Right cardiac atrium (tissue), 5 donors: ENCODE data around the gene TBC1D4. TPM values are rescaled to one million over a fixed set of nuclear protein-coding genes. Genes with fewer than 3 reads are reported as not detected.
"Not testable (repeated sequence)": the region's sequence is repeated elsewhere in the genome, so short reads cannot be mapped to it uniquely, and the experiment has no call there.

Source experiments
- ATAC-seq, 2 donors: fragments of 200-7000 bp; cut with Tn5 transposase; one replicate each; pipeline versions ENCODE4 v1.8.0 to v1.9.1; 2020; ENCODE audit warnings: moderate library complexity in 2 of 2, mild to moderate bottlenecking in 1 of 2
- DNase-seq, 3 donors: peaks; one replicate each; pipeline ENCODE4 v3.0.0-alpha.2; 2020
- H3K27ac ChIP-seq: one replicate; pipeline ENCODE4 v1.5.1; 2013; ENCODE audit warnings: mild to moderate bottlenecking, low read length, control low read depth, moderate library complexity
- H3K27me3 ChIP-seq: one replicate; pipeline ENCODE4 v1.6.1; 2013; ENCODE audit not compliant: control insufficient read depth, insufficient read depth
- H3K4me1 ChIP-seq: one replicate; pipeline ENCODE4 v1.6.1; 2013; ENCODE audit warnings: low read length; ENCODE audit not compliant: control insufficient read depth, insufficient read depth
- H3K4me3 ChIP-seq: one replicate; pipeline ENCODE4 v1.5.1; 2013; ENCODE audit warnings: low read length, control low read depth
- H3K9me3 ChIP-seq: one replicate; pipeline ENCODE4 v1.6.1; 2013; ENCODE audit warnings: low read length; ENCODE audit not compliant: control insufficient read depth
- WGBS: extraction: QIAGEN DNeasy Blood & Tissue Kit; methylation state at CpG from one replicate; pipeline ENCODE4 v1.1.7; 2013; 5-methylcytosine and 5-hydroxymethylcytosine counted together
- intact Hi-C, 4 donors: fragments of 100-400 bp; cut with DNase I; formaldehyde crosslinking; loops; one replicate each; pipeline versions ENCODE4 v1.11.0 to v1.14.0; 2022 to 2023
- polyA plus RNA-seq: library from polyadenylated mRNA; stranded (reverse); fragments of 200-250 nt; gene quantifications from one replicate; pipeline ENCODE4 v1.2.3, GENCODE V29; 2013
- total RNA-seq, 4 donors: library from RNA; stranded (reverse); fragmentation: NEBNext Ultra II Directional; extraction: Animal tissue kit (Norgen Biotek cat#: 25700); gene quantifications; one replicate each; pipeline ENCODE4 v1.2.1, GENCODE V29; 2021
- donor health status: healthy with polysubstance abuse.
- donor health status: DM: no; HTN: yes; CAD: no.
- donor health status: DM: no; HTN: no; CAD: no.
- donor health status: DM: no; HTN: yes; CAD: no; lungs with severe emphysema.
- donor health status: DM: yes; HTN: yes; CAD: no.

The TBC1D4 gene
- total and polyA plus RNA-seq, 5 donors: 28.3 to 69.4 (median 62.8) TPM

DNA sequence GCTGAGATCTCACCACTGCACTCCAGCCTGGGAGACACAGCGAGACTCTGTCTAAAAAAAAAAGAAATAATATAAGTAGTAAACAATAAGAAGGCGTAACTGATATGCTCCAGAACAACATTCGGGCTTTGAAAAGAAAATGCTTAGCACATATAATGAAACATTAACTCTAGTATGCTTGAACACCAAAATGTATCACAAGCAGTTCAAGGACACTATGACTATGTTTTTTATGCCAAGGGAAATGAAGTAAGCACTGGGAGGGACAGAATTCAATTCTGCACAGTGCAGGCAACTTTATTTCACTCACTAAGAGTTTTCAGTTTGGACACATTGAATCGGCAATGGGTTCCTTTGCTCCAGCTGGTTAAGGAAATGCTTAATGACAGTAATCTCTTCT, 178.7 kb downstream of the TBC1D4 start:
- peaks cover 2% of the 10 kb centered on the region for H3K4me1 ChIP-seq
- H3K9me3 ChIP-seq: no peaks in the 10 kb centered on the region
- H3K4me3 ChIP-seq: no peak overlapping the region
- ATAC-seq (no peak), DNase-seq (no peak)
- 89% methylated on average over 4 of the region's 4 CpGs for WGBS
- H3K27me3 ChIP-seq: no peaks in the 10 kb centered on the region
- intact Hi-C loops: no loop called here
- no peak overlapping the region for H3K27ac ChIP-seq

- ATAC-seq: no peak
- WGBS: 83% methylated on average over 10 of the region's 10 CpGs
- DNase-seq: no peak
- Histone ChIP-seq H3K4me3 (no peak overlapping the region), H3K4me1 (peaks cover 2% of the 10 kb centered on the region), H3K9me3 (no peaks in the 10 kb centered on the region), H3K27ac (no peak overlapping the region), H3K27me3 (no peaks in the 10 kb centered on the region)
- intact Hi-C loops: no loop called here
Measured at GRCh38 chr13:75302071-75302698, 179.8 kb downstream of the TBC1D4 start.

DNA sequence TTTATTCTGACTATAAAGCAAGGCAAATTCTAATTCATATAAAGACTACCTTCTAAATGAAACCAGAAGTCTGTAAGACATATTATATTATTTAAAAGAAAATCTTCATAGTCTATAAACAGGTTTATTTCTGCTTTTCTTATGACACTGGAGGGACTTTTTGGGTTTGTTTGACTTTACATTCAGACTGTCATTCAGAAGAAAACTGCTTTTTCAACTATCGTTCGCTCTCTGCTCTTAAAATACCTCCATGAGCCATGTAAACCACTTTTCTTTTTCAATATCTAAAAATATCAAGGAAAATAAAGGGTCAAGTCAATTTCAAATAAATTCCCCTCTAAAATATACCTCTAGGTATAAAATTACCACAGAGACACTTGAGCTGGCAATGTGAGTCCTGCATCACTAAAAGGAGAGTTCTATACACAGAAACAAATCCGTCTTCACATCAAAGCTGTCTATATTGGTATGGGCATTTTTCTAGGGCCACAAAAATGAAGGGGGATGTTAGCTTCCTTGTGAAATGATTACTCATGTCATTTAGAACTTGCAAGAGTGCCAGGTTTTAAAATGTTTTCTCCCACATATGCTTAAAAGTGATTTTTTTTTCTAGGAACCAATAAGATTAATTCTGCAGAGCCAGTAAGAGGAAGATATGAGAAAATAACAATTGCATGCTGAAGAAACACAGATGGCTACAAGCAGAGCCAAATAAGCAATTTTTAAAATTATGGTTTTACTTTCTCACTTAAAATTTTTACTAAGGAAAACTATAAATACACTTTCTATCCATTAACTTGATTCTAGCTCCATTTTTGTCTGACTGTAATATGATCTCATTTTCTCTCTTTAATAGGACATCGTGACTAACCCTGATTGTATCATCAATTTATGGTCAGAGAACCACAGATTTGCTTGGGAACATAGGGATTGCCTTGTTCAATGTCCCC, 181.8 kb downstream of the TBC1D4 start:
- ATAC-seq (no peak), DNase-seq (no peak)
- peaks cover 2% of the 10 kb centered on the region for H3K4me1 ChIP-seq
- 75% methylated on average over 4 of the region's 4 CpGs for WGBS
- intact Hi-C loops: no loop called here
- H3K27me3 ChIP-seq: no peaks in the 10 kb centered on the region
- H3K4me3 ChIP-seq: no peak overlapping the region
- no peak overlapping the region for H3K27ac ChIP-seq
- H3K9me3 ChIP-seq: no peaks in the 10 kb centered on the region

- H3K27ac ChIP-seq: no peak overlapping the region
Measured at GRCh38 chr13:75299246-75299645, 182.7 kb downstream of the TBC1D4 start.

DNA sequence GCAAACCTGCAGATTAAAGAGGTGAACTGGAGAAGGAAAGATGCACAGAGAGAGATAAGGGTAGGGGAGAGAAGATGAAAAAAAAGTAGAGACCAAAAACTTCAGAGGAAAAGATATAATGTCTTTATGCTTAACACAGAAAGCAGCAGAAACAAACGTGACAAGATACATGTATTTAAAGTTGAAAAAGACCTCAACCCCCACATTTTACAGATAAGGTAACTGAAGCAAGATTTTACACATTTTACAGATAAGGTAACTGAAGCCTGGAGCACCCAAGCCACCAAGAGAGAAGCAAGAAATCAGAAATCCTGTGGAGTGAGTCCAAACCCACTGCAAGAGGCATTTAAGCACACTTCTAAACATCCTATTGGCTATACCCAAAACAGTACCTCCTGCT, 185.3 kb downstream of the TBC1D4 start:
- Histone ChIP-seq H3K27me3 (no peaks in the 10 kb centered on the region), H3K4me1 (no peaks in the 10 kb centered on the region), H3K4me3 (no peak overlapping the region), H3K9me3 (no peaks in the 10 kb centered on the region), H3K27ac (no peak overlapping the region)
- no peak for ATAC-seq
- intact Hi-C loops: no loop called here
- 65% methylated on average over 1 of the region's 1 CpG for WGBS
- no peak for DNase-seq

More at GRCh38 chr13:75299246-75299645, 182.7 kb downstream of the TBC1D4 start:
- DNase-seq: no peak
- H3K9me3 ChIP-seq: no peaks in the 10 kb centered on the region
- no peaks in the 10 kb centered on the region for H3K4me1 ChIP-seq
- intact Hi-C loops: no loop called here
- WGBS: 71% methylated on average over 5 of the region's 5 CpGs
- no peaks in the 10 kb centered on the region for H3K27me3 ChIP-seq
- ATAC-seq: no peak
- H3K4me3 ChIP-seq: no peak overlapping the region

DNA sequence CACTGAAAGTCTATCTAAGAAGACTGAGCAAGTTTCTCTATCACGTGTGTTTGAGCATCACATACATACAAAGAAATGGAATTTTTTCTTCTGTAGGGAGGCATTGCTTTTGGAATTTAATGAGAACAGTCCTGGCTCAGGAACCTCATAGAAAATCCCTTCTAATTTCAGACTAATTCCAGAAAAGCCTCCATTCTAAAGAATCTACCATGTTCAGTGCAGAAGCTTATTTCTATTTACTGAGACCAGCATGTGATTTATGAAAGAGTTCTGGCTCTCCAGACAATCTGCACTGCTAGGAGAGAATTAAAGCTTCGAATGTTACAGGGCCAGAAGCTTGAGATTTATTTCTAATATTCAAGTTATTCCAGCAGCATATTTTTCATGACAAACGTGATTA, 186.8 kb downstream of the TBC1D4 start:
- Histone ChIP-seq H3K4me3 (no peak overlapping the region), H3K27me3 (no peaks in the 10 kb centered on the region), H3K4me1 (no peaks in the 10 kb centered on the region), H3K9me3 (no peaks in the 10 kb centered on the region), H3K27ac (no peak overlapping the region)
- intact Hi-C loops: no loop called here
- DNase-seq (no peak), ATAC-seq (no peak)
- WGBS: 82% methylated on average over 3 of the region's 3 CpGs

GRCh38 chr13:75294110-75294509, 187.9 kb downstream of the TBC1D4 start:
- Histone ChIP-seq H3K4me3 (no peak overlapping the region), H3K27me3 (no peaks in the 10 kb centered on the region), H3K9me3 (no peaks in the 10 kb centered on the region), H3K27ac (no peak overlapping the region), H3K4me1 (no peaks in the 10 kb centered on the region)
- intact Hi-C loops: no loop called here
- no peak for ATAC-seq
- DNase-seq: no peak

GRCh38 chr13:75285310-75285709, 196.7 kb downstream of the TBC1D4 start:
- 88% methylated on average over 1 of the region's 1 CpG for WGBS
- no peaks in the 10 kb centered on the region for H3K9me3 ChIP-seq
- no peak overlapping the region for H3K4me3 ChIP-seq
- ATAC-seq (peak in 1 of 2 donors; percentile 36), DNase-seq (no peak)
- peaks cover 2% of the 10 kb centered on the region for H3K4me1 ChIP-seq
- H3K27ac ChIP-seq: no peak overlapping the region
- intact Hi-C loops: no loop called here
- H3K27me3 ChIP-seq: no peaks in the 10 kb centered on the region

DNA sequence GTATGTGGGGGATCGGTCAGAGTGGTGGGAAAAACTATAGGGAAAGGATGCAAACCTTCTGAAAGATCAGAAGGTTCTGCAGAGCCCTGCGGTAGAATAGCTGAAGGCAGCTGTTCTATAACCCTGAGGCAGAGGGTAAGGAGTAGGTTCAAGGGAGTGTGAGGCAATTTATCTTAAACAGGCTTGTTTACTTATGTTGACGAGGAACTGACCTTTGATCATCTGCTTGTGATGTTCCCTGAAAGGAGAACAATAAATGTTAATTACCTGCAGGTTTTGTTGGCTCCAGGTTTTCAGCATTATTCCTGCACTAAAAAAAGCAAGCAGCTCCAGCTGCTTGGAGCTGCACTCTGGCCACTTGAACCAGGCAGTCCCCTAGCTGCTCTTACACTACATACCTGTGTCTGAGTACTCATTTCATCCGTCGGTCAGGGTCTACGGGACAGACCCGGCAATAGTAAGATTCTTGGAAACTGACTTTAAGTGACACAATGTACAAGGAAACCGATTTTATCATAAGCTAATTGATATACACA, 202.1 kb downstream of the TBC1D4 start:
- 92% methylated on average over 8 of the region's 8 CpGs for WGBS

DNA sequence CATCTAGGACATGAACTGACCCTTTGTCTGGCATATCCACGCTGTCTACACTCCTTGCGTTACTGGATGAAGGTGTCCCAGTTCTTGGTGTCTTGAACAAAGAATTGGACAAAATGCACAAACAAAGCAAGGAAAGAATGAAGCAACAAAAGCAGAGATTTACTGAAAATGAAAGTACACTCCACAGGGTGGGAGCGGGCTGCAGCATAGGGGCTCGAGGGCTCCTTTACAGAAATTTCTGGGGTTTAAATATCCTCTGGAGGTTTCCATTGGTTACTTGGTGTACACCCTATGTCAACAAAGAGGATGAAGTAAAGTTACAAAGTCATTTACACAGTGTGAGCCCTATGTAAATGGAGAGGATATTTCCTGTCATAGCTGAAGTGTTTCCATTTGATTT, 208.3 kb downstream of the TBC1D4 start:
- intact Hi-C loops, ATAC-seq, DNase-seq, H3K4me3 ChIP-seq, H3K27me3 ChIP-seq, H3K27ac ChIP-seq, H3K9me3 ChIP-seq, H3K4me1 ChIP-seq: not testable (repeated sequence)
- 90% methylated on average over 4 of the region's 4 CpGs for WGBS

More for the DNA sequence above, 202.1 kb downstream of the TBC1D4 start:
- no peaks in the 10 kb centered on the region for H3K9me3 ChIP-seq
- intact Hi-C loops: no loop called here
- no peak overlapping the region for H3K4me3 ChIP-seq
- no peaks in the 10 kb centered on the region for H3K27me3 ChIP-seq
- DNase-seq: no peak
- H3K27ac ChIP-seq: no peak overlapping the region
- ATAC-seq: no peak
- H3K4me1 ChIP-seq: no peaks in the 10 kb centered on the region

DNA sequence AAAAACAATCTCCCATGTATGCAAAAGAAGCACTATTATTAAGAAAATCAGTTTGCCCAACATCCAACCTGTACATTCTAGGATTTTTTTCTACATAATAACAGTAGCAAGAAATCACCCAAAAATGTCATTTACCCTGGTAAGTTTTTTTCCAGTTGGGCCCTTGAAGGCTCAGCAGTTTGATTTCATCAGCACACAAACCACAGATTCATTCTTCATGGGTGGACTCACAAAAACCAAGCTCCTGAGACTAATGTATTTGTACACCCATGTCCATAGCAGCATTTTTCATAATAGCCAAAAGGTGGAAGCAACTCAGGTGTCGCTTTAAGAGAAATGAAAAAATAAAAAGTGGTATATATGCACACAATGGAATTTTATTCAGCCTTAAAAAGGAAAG, 210.1 kb downstream of the TBC1D4 start:
- no peak for ATAC-seq
- intact Hi-C loops: no loop called here
- WGBS: 96% methylated on average over 1 of the region's 1 CpG
- H3K9me3 ChIP-seq: no peaks in the 10 kb centered on the region
- no peaks in the 10 kb centered on the region for H3K4me1 ChIP-seq
- no peaks in the 10 kb centered on the region for H3K27me3 ChIP-seq
- no peak for DNase-seq
- H3K27ac ChIP-seq: no peak overlapping the region
- H3K4me3 ChIP-seq: no peak overlapping the region
